Measurements from ENCODE around the gene PGLYRP1.

PGLYRP1 gene, protein sequence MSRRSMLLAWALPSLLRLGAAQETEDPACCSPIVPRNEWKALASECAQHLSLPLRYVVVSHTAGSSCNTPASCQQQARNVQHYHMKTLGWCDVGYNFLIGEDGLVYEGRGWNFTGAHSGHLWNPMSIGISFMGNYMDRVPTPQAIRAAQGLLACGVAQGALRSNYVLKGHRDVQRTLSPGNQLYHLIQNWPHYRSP

DNA sequence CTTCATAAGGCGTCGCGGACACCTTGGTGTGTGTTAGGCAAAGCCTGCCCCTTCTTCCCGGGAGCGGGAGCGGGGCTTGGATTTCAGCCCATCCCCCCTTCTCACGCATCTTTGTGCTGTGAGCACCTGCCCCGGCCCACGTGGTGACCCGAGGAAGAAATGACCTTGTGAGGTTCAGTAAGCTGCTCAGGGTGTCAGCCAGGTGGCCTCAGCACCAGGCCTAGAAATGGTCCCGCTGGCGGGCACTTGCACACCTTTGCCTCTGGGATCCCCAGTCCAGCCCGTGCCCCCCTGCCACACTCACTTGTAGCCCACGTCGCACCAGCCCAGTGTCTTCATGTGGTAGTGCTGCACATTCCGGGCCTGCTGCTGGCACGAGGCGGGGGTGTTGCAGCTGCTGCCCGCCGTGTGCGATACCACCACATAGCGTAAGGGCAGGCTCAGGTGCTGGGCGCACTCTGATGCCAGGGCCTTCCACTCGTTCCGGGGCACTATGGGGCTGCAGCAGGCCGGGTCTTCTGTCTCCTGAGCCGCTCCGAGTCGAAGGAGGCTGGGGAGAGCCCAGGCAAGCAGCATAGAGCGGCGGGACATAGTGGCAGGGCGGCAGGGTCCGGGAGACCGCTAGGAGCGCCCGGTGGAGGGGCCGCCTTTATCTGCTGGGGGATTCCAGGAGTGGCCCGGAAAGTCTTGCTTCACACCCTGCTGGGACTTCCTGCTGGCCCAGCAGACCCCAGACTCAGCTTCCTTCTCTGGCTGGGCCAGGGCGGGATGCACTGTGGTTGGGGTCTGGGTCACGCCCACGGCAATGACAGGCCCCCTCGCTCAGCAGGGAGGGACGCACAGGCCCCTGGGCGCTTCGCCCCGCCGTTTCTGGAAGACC lies at the start of gene PGLYRP1:
PGLYRP1 (minus strand) TSS at position 623 of the 880 bp plus-strand sequence; CDS start at position 591, 32 bp downstream.
- DNase-seq, result no peak

DNA sequence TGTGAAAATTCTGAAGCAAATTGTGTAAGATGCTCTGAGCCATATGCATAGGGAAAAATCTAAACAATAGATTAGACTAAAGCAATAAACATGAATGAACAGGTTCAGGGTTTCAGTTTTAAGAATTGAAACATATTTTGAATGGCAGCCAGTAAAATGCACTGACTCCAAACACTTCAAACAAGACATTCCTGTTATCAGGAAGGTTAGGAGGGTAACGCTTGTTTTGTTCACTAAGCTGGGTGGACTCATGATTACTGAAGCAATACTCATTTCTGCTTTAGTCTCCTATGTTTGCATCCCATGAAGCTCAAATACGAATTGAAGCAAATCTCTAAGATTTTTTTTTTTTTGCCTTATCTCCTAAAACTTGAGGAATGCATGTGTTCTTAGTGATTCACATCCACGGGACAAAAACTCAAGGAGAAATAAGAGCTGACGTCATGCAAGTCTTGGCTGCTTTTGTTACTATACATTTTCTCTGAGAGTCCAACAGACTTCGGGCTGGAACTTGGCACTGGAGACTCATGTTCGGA lies 47.0 kb upstream of the PGLYRP1 start:
- DNase-seq, result peak; percentile 19

DNA sequence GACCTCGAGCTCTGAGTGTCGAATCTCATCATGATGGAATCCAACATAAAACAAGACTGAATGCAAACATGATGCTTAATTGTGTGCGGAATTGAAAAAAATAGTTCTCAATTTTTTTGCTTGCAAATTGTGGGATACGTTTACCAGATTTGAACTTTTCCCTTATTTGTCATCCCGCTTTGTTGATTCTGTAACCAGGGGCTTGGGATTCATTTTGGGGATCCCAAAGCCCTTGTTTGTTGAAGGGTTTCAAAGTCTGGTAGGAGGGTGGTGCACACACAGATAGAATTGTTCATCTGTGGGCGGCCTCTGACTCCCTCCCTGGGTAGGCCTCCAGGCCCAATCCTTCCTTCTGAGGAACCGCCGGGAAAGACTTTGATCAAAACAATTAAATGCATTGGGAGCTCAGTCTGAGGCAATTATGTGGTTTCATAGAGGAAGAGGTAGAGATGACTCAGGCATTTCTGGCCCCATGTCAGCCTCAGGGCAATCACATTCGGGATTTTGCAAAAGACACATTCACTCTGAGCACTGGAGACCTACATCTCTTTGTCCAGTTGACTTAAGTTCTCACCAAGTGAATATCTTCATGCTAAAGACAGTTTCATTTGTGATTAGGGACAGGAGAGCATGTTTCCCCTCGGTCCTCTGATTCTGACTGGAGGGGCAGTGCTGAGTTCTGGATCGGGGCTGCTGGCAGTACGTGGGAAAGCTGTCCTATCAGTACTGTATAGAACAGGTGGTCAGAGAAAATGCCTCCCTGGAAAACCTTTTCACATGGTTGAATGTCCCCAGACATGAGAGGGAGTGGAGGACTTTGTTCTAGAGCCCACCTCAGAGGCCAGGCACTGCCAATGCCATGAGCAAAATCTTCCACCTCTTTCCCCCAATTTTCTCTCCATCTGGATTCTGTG lies 45.7 kb upstream of the PGLYRP1 start:
- no peak for DNase-seq

DNA sequence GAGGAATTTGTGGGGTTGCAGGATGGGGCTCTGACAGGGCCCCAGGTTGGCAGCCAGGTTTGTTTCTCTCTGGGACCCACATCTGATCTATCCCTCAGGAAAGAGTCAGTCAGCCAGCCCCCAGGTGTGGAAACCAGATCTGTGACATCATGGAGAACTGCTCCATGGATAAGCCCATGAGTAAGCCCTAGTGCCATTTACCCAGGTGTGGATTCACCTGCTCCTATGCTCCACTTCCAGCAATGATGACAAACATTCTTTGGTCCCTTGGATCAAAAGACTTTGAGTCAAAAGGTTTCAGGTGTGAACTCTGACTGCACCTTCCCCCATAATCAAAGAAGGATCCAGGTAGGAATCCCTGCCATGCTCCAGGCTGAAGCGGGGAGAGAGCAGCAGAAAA lies 44.8 kb upstream of the PGLYRP1 start:
- DNase-seq, result no peak

DNA sequence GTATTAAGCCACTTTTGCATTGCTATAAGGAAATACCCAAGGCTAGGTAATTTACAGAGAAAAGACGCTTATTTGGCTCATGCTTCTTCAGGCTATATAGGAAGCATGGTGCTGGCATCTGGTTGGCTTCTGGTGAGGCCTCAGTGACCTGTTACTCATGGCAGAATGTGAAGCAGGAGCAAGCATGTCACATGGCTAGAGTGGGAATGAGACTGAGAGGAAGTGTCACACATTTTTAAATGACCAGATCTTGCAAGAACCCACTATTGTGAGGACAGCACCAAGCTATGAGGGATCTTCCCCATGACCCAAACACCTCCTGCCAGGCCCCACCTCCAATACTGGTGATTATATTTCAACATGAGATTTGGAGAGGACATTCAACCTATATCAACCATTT lies 43.6 kb upstream of the PGLYRP1 start:
- no peak for DNase-seq

DNA sequence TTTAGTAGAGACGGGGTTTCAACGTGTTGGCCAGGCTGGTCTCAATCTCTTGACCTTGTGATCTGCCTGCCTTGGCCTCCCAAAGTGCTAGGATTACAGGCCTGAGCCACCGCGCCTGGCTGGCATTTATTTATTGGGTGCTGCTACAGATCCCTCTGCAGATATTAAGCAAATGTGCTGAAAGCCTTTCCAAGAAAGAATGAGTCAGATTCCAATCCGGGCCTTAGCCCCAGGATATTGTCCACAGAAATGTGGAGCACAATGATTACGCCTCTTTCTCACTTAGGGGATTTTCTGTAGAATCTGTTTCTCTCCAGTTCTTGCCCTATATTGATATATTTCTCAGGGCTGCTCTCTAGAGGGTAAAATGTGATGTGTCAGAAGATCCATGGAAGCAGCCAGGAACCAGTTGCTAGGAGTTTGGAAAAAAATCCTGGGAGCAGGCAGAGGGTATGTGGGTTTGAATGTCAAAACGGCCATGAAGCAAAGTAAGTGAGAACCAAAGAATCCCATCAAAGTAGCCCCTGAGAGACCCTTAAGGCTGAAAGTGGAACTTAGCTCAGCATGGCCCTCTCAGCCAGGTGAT lies 42.7 kb upstream of the PGLYRP1 start:
- no peak for DNase-seq

DNA sequence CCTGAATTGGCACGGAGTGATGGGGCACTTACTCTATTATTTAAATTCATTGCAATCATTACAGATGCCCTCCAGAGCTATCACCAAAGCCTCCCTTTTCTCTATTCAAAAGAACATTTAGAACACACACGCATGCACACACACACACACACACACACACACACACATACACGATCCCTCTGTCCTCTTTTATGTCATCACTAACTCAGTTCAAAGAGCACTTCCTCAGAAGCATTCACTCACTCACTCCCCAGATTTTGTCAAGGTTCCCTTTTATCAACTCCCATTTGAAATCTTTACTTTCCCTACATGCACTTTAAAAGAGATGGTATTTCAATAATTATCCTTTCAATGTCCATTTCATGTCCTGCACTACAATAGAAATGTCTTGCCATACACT lies 40.3 kb upstream of the PGLYRP1 start:
- no peak for DNase-seq

DNA sequence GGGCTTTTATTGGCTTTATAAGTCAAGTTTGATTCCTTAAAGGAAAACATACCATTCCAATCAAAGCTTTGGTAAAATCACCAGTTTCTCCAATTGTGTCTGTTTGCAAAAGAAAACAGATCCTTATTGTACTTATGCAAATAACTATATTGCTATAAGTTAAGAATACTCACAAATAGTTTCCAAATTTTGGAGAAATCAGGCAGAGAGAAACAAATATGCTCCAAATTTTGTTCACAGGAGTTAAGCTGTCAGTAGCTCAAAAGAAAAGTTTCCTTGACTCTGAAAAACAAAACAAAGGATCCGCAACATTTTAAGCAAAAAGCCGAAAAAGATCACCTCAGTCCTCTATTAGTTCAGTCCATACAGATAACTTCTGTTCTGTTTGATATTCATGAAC lies 37.2 kb upstream of the PGLYRP1 start:
- DNase-seq, result no peak

DNA sequence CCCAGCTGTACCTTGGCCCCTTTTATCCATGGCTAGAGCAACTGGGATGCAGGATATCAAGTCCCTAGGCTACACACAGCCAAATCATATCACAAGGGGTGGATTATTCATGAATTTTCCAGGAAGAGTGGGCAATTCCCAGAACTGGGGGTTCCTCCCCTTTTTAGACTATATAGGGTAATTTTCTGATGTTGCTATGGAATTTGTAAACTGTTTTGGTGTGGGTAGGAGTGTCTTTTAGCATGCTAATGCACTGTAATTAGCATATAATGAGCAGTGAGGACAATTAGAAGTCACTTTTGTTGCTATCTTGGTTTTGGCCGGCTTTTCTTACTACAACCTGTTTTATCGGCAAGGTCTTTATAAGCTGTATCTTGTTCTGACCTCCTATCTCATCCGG lies 35.9 kb upstream of the PGLYRP1 start:
- DNase-seq, result no peak

DNA sequence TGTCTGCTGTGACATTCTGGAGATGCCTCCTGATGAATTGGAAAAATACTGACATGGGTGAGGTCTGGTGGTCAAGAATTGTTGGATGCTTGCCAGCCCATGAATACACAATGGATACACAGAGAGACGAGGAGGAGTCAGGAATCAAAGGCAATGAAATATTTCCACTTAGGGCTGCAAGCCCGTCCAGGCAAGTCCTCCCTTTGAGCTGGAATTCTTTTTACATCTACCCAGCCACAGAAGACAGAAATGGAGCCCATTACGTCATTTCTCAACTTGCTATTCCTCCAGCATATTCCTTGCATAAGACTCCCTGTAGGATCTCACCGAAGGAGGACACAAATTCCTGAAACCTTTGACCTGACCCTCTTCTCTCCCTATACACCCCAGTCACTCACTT lies 33.7 kb upstream of the PGLYRP1 start:
- DNase-seq, result no peak

DNA sequence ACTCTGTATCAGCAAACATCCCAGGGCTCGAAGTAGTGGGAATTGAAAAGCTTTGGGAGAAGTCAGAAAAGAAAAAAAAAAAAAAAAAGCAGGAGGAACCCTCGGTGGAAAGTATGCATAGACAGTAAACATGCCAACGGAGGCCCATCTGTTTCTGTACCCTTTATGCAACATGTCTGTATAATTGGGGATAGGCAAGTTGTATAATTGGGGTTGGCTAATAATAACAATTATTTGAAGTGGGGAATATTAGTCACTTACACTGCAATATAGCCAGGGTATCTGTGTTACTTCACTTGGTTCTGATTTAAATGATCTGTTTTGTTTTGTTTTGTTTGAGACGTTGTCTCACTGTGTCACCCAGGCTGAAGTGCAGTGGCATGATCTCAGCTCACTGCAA lies 30.0 kb upstream of the PGLYRP1 start:
- no peak for DNase-seq

DNA sequence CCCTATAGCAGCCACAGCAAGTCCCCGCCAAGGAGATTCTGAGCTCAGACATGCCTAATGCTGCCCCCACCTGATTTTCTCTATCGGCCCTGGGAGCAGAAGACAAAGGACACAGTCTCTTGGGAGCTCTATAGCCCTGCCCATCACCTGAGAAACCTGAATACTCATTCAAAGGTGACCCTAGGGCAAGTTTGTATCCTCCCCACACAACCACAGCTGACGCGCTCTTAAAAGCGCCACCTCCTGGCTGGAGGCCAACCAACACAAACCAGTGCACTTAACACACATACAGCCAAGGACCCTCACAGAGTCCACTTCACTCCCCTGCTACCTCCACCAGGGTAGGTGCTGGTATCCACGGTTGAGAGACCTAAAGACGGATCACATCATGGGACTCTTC lies 26.7 kb upstream of the PGLYRP1 start:
- no peak for DNase-seq

DNA sequence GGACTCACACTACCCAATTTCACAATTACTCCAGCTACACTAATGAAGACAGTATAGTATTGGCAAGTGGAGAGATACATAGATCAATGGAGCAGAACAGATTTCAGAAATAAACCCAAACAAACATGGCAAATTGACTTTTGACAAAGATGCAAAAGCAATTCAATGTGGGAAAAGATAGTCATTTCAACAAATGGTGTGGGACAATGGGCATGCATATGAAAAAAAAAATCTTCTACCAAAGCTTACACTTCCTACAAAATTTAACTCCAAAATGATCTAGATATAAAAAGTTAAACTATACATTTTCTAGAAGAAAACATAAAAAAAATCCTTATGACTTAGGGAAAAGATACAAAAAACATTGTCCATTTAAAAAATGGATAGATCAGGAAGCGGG lies 20.7 kb upstream of the PGLYRP1 start:
- DNase-seq, result no peak

DNA sequence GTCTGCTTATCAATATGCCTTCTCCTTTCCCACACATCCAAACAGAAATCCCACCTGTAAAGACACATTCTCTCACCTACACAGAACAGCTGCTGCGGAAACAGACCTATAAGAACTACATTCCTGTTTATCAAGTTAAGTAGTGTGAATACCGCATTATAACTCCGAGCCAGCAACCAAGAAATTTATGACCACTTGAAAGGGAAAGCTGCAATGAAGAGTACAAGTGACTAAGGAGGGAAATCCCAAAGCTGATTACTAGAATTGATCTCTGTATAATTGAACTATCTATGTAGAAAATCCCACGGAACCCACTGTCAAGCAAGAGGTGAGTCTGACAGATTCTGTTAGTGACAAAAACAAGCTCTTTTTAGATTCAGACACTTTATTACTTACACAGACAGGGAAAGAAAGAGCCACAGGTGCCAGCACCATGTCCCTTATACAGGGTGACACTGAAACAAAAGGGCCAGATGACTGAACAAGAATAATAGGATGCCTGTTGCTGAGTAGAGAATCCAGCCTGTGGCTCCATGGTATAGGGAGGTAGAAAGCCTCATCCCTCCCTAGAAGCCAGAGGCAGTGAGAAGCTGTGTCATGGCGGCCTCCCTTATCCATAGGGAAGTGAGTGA lies 19.5 kb upstream of the PGLYRP1 start:
- no peak for DNase-seq

DNA sequence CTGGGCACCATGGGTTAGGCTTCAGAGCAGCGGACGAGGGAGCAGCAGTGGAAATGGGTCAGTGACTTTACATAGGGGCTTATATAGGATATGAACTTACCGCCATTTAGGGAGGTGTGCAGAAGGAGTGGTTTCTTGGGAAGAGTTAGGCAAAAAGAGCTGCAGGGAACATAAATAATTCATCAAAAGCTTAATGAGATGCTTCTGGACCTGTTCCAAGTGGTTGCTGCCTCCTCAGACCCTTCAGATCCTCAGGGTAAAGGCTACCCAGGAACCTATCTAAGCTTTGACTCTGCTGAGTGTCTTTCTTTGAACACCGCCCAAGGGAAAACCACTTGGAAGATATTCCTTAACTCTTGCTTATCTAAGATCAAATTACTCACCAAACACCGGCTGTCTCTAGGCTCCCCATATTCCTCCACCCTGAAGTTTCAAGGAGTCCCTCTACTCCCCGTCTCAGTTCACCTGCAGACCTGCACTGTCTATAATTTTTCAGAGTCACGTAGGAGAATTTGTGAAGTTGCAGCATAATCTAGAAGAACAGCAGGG lies 18.2 kb upstream of the PGLYRP1 start, which contains the start of gene IGFL4:
IGFL4 (minus strand) TSS at position 51 of the 549 bp plus-strand sequence; CDS start at position 11, 40 bp downstream.
- peak; percentile 35 for DNase-seq

DNA sequence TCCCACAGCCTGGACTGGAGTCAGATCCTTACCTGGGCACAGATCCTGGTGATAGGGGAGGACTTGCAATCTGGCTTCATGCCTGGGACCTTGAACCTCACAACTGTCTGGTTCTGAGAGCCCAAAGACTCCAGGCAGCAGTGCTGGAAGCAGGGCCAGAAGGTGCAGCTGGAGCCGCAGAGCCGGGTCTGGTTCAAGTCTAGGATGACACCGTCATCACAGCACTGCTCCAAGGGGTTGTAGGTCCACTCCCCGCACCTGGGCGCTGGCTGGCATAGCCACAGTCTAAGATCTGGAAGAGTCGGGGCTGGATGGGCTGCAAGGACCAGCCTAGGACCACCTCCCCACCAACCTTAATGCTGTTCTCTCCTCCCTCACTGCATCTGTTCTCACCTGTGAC lies 17.3 kb upstream of the PGLYRP1 start:
- no peak for DNase-seq

DNA sequence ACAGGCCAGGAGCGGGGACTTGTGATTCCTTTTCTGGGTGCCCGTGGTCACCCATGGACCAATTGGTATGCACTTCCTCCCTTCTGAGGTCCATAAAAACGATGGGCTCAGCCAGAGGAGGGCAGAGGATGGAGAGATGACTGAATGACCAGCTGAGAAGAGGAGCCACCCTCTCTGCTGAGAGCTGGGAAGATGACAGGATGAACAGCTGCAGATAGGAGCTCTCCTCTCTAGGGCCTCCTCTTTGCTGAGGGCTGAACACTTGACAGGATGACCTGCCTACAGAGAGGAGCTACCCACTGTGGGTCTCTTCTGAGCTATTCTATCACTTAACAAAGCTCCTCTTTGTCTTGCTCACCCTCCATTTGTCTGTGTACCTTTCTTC lies 13.9 kb upstream of the PGLYRP1 start:
- no peak for DNase-seq

DNA sequence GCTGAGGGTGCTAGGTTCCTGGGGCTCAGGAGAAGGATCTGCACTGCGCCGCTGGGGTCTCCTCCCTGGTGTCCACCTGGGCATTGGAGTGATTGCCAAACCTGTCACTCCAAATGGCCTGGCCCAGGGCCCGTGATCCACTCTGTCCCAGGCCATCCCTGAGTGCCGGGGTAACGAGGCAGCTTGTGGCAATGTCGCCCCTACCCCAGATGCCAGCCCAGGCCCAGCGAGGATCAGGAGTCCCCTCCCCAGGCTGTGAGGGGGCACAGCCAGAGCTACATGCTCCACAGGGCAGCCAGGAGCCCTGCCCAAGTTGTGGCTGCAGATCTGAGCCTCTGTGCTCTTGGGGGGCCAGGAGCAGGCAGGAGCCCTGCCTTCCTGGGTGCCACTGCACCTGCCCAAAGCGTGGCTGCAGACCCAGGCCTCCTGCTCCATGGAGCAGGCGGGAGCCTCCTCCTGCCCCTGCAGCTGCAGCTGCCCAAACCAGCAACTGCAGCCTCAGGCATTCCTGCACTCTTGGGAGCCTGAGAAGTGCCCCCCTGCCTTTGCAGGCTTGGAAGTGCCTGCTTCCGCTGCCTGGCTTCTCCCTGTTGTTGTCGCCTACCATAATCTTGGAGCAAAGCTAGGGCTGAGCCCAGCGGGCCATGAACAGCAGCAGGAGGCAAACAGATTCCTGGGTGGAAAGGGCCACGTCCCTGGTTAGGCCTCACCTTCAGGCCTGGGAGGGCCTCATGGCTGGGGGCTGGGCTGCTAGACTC lies 13.3 kb upstream of the PGLYRP1 start:
- no peak for DNase-seq

DNA sequence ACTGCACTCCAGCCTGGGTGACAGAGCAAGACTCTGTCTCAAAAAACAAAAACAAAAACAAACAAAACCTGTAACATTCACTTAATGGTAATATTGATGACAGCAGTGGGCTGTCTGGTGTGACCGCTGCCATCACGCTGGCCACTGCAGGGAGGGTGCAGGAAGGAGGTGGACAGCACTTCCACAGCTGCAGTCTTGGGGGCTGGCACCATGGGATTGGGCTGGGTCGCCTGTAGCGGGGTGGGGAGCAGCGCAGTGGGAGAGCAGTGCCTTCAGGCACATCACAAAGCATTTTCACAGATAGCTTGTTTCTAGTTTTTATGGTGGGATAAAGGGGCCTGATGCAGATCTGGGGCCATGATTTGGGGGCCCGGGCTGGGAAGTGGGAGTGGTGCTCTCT lies 12.7 kb upstream of the PGLYRP1 start:
- DNase-seq, result no peak

DNA sequence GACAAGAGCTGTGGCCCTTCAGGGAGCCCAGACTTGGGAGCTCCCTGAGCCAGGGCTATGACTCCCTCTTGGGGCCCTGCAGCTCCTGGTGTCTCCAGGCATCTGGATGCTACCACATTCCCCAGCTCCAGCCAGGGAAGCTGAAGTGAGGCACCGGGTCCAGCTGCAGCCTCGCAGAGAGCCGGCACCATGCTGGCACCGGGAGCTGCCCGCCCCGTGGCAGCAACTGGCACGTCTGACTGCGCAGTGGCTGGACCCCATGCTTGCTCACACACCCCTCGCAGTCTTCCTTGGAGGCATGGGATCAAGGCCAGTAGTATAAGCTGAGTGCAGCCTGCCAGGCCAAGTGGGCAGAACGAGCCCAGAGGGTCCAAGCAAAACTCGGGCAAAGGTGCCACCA lies 10.5 kb upstream of the PGLYRP1 start:
- no peak for DNase-seq

DNA sequence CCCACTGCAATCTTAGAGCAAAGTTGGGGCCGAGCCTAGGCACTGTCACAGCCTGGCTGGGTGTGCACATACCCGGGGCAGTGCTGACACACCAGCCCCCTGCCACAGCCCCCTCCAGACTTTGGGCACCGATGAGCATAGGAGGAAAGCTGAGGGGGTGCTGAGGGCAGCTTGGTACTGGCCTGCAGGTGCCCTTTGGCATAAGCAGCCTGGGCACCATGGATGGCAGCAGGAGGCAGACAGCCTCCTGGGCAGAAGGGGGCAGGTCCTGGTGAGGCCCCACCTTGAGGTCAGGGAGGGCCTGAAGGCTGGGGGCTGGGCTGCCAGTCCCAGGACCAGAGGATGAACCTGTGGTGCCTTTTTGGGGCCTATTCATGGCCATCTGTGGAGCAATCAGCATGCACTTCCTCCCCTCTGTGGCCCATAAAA lies 9.8 kb upstream of the PGLYRP1 start:
- no peak for DNase-seq

Measured in NCI-H1105 (cell line).